Transverse colon (tissue), 4 donors: ENCODE results near the gene ARL4C.

ENCODE experiments used
- CTCF ChIP-seq, 5 experiments: fragments of 200-600 bp in 3 of 5; fragments of 450-650 bp in 2 of 5; sonication (generic) in 3 of 5; IDR thresholded peaks; 1 replicate in 2 of 5; 2 replicates in 3 of 5; pipeline ENCODE4 v1.5.1; 2016 to 2017; ENCODE audit warnings: antibody characterized with exemption in 5 of 5, inconsistent platforms in 3 of 5, mild to moderate bottlenecking in 2 of 5, moderate library complexity in 1 of 5
- POLR2A ChIP-seq: fragments of 450-650 bp; IDR thresholded peaks from one replicate; pipeline ENCODE4 v1.6.1; 2016; ENCODE audit warnings: antibody characterized with exemption, mild to moderate bottlenecking, moderate library complexity
- POLR2AphosphoS5 ChIP-seq, 3 donors: sonication (generic); formaldehyde crosslinking; IDR thresholded peaks; one replicate each; pipeline ENCODE4 v1.6.1; 2016; ENCODE audit warnings: antibody characterized with exemption in 3 of 3

- TF ChIP-seq POLR2AphosphoS5 (IDR thresholded peaks at IDR 0.05), result no peak
- no peak for TF ChIP-seq POLR2A
- TF ChIP-seq CTCF (IDR thresholded peaks at IDR 0.05), result no peak
Observed at GRCh38 chr2:234502285-234502918, 5.5 kb upstream of the ARL4C start.
